Skeletal muscle satellite cell (primary cell): Measurements from ENCODE around the gene MSL2.
"Not testable (repeated sequence)": the region's sequence is repeated elsewhere in the genome, so short reads cannot be mapped to it uniquely, and the experiment has no call there.

Source experiments
- H3K27me3 ChIP-seq: 2 replicates; pipeline ENCODE4 v1.7.0; 2013; ENCODE audit warnings: low read length; ENCODE audit not compliant: control insufficient read depth, insufficient read depth
- H3K36me3 ChIP-seq: 2 replicates; pipeline ENCODE4 v1.7.0; 2013; ENCODE audit warnings: mild to moderate bottlenecking, control low read depth, low read length; ENCODE audit not compliant: insufficient read depth
- H3K4me1 ChIP-seq: 2 replicates; pipeline ENCODE4 v1.7.0; 2013; ENCODE audit warnings: low read length; ENCODE audit not compliant: control insufficient read depth, insufficient read depth
- H3K4me2 ChIP-seq: 2 replicates; pipeline ENCODE4 v1.7.0; 2013; ENCODE audit warnings: mild to moderate bottlenecking, low read length
- H3K4me3 ChIP-seq: 2 replicates; pipeline ENCODE4 v1.7.0; 2013; ENCODE audit warnings: low read length
- H3K9ac ChIP-seq: 2 replicates; pipeline ENCODE4 v1.7.0; 2013; ENCODE audit warnings: mild to moderate bottlenecking, low read depth, low read length, moderate library complexity
- H3K9me3 ChIP-seq: replicated peaks from 2 replicates; pipeline ENCODE4 v1.7.0; 2013; ENCODE audit warnings: mild to moderate bottlenecking, control low read depth, low read length

The MSL2 gene

DNA sequence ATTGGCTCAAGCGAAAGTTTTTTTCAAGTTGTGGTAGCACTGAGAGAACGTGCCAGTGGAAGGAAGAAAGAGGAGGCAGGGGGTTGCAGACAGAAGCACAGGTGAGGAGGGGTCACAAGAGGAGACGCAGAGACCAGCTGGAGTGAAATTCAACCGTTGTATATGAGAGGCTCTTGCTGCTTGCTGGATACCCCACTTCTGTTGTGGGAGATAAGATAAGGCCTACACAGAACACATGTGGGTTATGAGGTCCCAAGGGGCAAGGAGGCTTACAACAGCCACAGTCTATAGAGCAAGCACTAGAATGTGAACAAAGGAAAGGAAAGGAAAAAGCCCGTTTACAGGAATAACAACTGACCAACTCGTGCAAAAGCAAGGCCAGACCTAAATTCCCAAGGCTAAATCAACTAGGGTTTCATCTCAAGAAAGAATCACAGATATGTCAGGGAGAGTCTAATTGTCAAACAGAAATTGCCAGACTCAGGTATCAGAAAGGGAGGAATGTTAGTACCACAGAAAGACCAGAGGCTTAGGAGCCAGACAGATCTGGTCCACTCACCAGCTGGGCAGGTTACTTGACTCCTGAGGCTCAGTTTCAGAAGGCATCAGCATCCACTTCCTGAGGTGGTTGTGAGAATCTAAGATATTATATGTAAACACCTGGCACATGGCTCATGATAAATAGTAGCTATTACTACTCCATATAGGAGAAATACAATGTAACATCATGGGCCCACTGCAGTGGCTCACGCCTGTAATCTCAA, 60.9 kb downstream of the MSL2 start:
- Histone ChIP-seq H3K4me2 (no peak overlapping the region), H3K9ac (no peak overlapping the region), H3K27me3 (no peaks in the 10 kb centered on the region), H3K4me3 (no peak overlapping the region), H3K4me1 (no peaks in the 10 kb centered on the region), H3K9me3 (no peaks in the 10 kb centered on the region), H3K36me3 (no peaks in the 10 kb centered on the region)

DNA sequence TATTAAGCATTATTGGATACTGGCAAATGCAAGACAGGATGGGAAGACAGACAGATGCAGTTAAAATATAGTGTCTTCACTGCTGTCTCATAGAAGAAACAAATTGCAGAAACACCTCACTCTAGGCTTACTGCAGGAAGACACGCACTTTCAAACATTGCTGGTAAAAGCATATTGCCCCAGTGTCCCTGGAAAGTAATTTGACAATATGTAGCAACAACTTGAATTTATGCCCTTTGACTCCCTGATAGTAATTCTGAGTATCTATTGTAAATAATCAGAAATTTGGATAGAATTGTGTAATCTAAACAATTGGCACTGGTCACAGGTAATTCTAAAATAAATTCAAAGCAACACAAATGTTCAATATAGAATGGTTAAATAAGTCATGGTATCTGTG, 62.0 kb downstream of the MSL2 start:
- H3K9ac ChIP-seq = no peak overlapping the region

DNA sequence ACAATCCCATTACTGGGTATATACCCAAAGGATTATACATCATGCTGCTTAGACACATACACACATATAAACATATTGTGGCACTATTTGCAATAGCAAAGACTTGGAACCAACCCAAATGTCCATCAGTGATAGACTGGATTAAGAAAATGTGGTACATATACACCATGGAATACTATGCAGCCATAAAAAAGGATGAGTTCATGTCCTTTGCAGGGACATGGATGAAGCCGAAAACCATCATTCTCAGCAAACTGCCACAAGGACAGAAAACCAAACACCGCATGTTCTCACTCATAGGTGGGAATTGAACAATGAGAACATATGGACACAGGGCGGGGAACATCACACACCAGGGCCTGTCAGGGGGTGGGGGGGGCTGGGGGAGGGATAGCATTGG, 64.5 kb downstream of the MSL2 start:
- not testable (repeated sequence) for H3K4me2 ChIP-seq, H3K4me1 ChIP-seq, H3K36me3 ChIP-seq, H3K27me3 ChIP-seq, H3K9me3 ChIP-seq, H3K4me3 ChIP-seq, H3K9ac ChIP-seq

More for the DNA sequence above, 62.0 kb downstream of the MSL2 start:
- no peaks in the 10 kb centered on the region for H3K4me1 ChIP-seq
- H3K4me2 ChIP-seq = no peak overlapping the region
- H3K36me3 ChIP-seq = no peaks in the 10 kb centered on the region
- H3K4me3 ChIP-seq = no peak overlapping the region
- H3K27me3 ChIP-seq = no peaks in the 10 kb centered on the region
- no peaks in the 10 kb centered on the region for H3K9me3 ChIP-seq

DNA sequence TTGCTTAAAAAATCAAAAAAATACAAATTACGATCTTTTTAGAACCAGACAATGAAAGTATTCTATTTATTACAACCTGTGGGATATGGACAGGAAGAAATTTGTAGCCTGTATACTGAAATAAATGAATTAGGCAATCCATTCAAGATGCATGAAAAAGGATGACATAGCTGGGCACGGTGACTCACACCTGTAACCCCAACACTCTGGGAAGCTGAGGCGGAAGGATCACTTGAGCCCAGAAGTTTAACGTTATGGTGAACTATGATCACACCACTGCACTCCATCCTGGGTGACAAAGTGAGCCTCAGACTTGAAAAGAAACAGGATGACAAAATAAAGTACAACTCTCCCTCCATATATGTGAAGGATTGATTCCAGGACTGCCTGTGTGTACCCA, 74.1 kb downstream of the MSL2 start:
- Histone ChIP-seq H3K36me3 (peaks cover 3% of the 10 kb centered on the region), H3K4me3 (no peak overlapping the region), H3K4me1 (no peaks in the 10 kb centered on the region), H3K9ac (no peak overlapping the region), H3K27me3 (no peaks in the 10 kb centered on the region), H3K4me2 (no peak overlapping the region), H3K9me3 (no peaks in the 10 kb centered on the region)

DNA sequence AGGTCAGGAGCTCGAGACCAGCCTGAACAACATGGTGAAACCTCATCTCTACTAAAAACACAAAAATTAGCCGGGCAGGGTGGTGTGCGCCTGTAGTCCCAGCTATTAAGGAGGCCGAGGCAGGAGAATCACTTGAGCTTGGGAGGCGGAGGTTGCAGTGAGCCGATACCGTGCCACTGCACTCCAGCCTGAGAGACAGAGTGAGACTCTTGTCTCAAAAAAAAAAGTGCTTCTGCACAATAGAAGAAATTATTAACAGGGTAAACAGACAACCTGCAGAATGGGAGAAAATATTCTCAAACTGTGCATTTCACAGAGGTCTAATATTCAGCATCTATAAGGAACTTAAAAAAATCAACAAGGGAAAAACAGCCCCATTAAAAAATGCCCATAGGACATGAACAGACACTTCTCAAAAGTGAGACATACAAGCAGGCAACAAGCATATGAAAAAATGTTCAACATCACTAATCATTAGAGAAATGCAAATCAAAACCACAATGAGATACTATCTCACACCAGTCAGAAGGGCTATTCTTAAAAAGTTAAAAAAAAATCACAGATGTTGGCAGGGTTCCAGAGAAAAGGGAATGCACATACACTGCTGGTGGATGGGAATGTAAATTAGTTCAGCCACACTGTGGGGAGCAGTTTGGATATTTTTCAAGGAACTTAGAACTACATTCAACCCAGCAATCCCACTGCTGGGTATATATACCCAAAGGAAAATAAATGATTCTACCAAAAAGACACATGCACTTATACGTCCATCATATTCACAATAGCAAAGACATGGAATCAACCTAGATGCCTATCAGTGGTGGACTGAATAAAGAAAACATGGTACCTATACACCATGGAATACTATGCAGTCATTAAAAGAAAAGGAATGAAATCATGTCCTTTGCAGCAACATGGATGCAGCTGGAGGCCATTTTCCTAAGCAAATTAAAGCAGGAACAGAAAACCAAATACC, 75.5 kb downstream of the MSL2 start:
- peaks cover under 1% of the 10 kb centered on the region for H3K36me3 ChIP-seq
- no peak overlapping the region for H3K4me2 ChIP-seq
- H3K9ac ChIP-seq = no peak overlapping the region
- H3K4me1 ChIP-seq = no peaks in the 10 kb centered on the region
- no peaks in the 10 kb centered on the region for H3K9me3 ChIP-seq
- no peaks in the 10 kb centered on the region for H3K27me3 ChIP-seq
- H3K4me3 ChIP-seq = no peak overlapping the region

DNA sequence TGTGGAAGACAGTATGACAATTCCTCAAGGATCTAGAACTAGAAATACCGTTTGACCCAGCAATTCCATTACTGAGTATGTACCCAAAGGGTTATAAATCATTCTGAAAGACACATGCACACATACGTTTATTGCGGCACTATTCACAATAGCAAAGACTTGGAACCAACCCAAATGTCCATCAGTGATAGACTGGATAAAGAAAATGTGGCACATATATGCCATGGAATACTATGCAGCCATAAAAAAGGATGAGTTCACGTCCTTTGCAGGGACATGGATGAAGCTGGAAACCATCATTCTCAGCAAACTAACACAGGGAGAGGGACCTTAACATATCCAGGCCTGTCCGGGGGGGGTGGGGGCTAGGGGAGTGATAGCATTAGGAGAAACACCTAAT, 76.4 kb downstream of the MSL2 start:
- not testable (repeated sequence) for H3K4me3 ChIP-seq

DNA sequence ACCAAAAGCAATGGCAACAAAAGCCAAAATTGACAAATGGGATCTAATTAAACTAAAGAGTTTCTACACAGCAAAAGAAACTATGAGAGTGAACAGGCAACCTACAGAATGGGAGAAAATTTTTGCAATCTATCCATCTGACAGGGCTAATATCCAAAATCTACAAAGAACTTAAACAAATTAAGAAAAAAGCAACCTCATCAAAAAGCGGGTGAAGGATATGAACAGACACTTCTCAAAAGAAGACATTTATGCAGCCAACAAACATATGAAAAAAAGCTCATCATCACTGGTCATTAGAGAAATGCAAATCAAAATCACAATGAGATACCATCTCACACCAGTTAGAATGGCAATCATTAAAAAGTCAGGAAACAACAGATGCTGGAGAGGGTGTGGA, 76.8 kb downstream of the MSL2 start:
- not testable (repeated sequence) for H3K27me3 ChIP-seq, H3K4me2 ChIP-seq, H3K9me3 ChIP-seq

More for the DNA sequence above, 76.4 kb downstream of the MSL2 start:
- not testable (repeated sequence) for H3K9ac ChIP-seq, H3K9me3 ChIP-seq, H3K4me2 ChIP-seq, H3K27me3 ChIP-seq, H3K36me3 ChIP-seq, H3K4me1 ChIP-seq

DNA sequence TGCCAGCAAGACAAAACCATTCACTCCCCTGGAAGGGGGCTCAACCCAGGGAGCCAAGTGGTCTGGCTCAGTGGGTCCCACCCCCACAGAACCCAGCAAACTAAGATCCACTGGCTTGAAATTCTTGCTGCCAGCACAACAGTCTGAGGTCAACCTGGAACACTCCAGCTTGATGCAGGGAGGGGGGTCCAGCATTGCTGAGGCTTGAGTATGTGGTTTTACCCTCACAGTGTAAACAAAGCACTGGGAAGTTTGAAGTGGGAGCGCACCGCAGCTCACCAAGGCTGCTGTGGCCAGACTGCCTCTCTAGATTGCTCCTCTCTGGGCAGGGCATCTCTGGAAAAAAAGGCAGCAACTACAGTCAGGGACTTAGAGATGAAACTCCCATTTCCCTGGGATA, 81.7 kb downstream of the MSL2 start:
- H3K4me1 ChIP-seq = no peaks in the 10 kb centered on the region
- no peak overlapping the region for H3K4me2 ChIP-seq
- H3K36me3 ChIP-seq = peaks cover 4% of the 10 kb centered on the region

More for the DNA sequence above, 76.8 kb downstream of the MSL2 start:
- not testable (repeated sequence) for H3K36me3 ChIP-seq, H3K4me1 ChIP-seq, H3K4me3 ChIP-seq, H3K9ac ChIP-seq

DNA sequence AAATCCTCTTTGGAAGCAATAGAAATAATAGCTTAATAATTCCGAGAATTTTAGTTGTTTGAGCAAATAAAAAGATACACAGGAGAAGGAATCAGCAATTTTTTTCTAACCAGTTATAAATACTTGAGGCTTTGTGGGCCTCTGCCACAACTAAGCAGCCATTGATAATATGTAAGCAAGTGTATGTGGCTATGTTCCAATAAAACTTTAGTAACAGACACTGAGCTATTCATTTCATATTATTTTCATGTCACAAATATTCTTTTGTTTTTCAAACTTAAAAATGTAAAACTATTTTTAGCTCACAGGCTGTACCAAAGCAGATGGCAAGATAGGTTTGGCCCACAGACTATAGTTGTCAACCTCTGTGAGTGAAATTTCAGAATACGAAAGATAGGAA, 85.7 kb downstream of the MSL2 start:
- H3K9me3 ChIP-seq = no peaks in the 10 kb centered on the region
- H3K4me3 ChIP-seq = no peak overlapping the region
- no peaks in the 10 kb centered on the region for H3K4me1 ChIP-seq
- no peak overlapping the region for H3K9ac ChIP-seq
- H3K36me3 ChIP-seq = peaks cover 4% of the 10 kb centered on the region
- no peak overlapping the region for H3K4me2 ChIP-seq
- H3K27me3 ChIP-seq = no peaks in the 10 kb centered on the region

More for the DNA sequence above, 81.7 kb downstream of the MSL2 start:
- Histone ChIP-seq H3K9me3 (no peaks in the 10 kb centered on the region), H3K4me3 (no peak overlapping the region), H3K9ac (no peak overlapping the region), H3K27me3 (no peaks in the 10 kb centered on the region)

DNA sequence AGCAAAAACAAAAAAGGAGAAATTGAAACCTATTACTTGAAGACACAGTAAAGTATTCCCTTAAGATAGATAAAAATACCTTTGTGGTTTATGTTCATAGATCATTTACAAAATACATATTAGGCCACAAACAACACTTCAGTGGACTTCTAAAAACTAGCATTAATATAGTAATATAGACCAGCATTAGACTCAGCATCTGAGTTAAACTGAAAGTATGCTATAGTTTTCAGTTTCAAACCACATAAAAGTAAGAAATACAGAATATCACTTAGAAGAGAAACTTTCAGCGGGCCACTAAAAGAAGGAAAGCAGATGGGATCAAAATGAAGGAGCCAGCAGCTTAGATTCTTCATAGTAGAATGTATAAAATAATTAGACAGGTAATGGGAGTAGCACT, 86.6 kb downstream of the MSL2 start:
- Histone ChIP-seq H3K36me3 (peaks cover 9% of the 10 kb centered on the region), H3K27me3 (no peaks in the 10 kb centered on the region), H3K4me1 (no peaks in the 10 kb centered on the region), H3K9me3 (no peaks in the 10 kb centered on the region), H3K4me2 (no peak overlapping the region), H3K4me3 (no peak overlapping the region), H3K9ac (no peak overlapping the region)

DNA sequence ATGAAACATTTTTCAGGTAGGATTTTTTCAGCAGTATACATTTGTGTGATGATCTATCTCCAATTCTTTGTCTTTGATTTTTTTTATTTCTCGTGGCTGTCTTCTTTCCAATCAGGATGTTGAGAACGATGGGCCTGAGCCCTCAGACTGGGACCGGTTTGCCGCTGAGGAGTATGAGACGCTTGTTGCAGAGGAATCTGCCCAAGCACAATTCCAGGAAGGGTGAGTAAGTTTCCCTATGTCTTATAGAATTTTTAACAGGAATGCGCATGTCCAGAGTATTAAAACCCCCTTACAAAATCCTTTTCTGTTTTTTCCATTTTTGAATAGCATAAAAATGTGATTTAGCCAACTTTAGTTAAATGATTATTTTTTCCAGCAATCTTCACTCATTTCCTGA, 90.0 kb downstream of the MSL2 start:
- no peaks in the 10 kb centered on the region for H3K4me1 ChIP-seq
- peaks cover 5% of the 10 kb centered on the region for H3K36me3 ChIP-seq
- H3K4me3 ChIP-seq = no peak overlapping the region
- no peaks in the 10 kb centered on the region for H3K9me3 ChIP-seq
- H3K4me2 ChIP-seq = no peak overlapping the region
- no peak overlapping the region for H3K9ac ChIP-seq
- no peaks in the 10 kb centered on the region for H3K27me3 ChIP-seq
